Lower leg skin (tissue), 3 donors: Measurements from ENCODE around the gene ZNF593OS.

ENCODE experiments used
- POLR2A ChIP-seq, 2 donors: fragments of 450-650 bp; IDR thresholded peaks; one replicate each; pipeline ENCODE4 v1.6.1; 2016 to 2017; ENCODE audit warnings: antibody characterized with exemption in 2 of 2, mild to moderate bottlenecking in 1 of 2, moderate library complexity in 1 of 2
- TF ChIP-seq, protein P1 (sequence below), 3 donors: fragments of 450-650 bp; IDR thresholded peaks; one replicate each; pipeline ENCODE4 v1.5.1; 2016; ENCODE audit warnings: antibody characterized with exemption in 3 of 3, mild to moderate bottlenecking in 3 of 3, moderate library complexity in 2 of 3

DNA sequence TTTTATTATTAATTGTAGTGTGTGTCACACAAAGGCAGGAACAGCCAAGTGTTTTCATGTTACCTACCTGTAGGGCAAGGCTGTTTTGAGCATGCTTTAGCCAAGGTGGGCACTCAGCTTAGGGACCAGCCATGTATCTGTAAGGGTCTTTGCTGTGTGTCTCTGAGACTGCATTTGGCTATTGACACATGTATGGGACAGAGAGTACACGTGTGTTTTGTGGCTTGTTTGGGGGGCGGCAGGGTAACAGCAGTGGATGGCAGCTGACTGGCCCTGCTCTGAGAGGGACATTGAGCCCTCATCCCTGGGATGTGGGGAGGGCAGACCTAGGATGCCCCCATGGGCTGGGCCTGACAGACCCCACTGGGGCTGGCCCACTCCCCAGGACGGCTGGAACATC is 25.7 kb upstream of the ZNF593OS start:
- TF ChIP-seq POLR2A (IDR thresholded peaks at IDR 0.05): no peak
- TF ChIP-seq, protein P1, sequence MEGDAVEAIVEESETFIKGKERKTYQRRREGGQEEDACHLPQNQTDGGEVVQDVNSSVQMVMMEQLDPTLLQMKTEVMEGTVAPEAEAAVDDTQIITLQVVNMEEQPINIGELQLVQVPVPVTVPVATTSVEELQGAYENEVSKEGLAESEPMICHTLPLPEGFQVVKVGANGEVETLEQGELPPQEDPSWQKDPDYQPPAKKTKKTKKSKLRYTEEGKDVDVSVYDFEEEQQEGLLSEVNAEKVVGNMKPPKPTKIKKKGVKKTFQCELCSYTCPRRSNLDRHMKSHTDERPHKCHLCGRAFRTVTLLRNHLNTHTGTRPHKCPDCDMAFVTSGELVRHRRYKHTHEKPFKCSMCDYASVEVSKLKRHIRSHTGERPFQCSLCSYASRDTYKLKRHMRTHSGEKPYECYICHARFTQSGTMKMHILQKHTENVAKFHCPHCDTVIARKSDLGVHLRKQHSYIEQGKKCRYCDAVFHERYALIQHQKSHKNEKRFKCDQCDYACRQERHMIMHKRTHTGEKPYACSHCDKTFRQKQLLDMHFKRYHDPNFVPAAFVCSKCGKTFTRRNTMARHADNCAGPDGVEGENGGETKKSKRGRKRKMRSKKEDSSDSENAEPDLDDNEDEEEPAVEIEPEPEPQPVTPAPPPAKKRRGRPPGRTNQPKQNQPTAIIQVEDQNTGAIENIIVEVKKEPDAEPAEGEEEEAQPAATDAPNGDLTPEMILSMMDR (IDR thresholded peaks at IDR 0.05): no peak
